Measurements from ENCODE around the gene SARDH.
"Not testable (repeated sequence)": the region's sequence is repeated elsewhere in the genome, so short reads cannot be mapped to it uniquely, and the experiment has no call there.

The SARDH gene

DNA sequence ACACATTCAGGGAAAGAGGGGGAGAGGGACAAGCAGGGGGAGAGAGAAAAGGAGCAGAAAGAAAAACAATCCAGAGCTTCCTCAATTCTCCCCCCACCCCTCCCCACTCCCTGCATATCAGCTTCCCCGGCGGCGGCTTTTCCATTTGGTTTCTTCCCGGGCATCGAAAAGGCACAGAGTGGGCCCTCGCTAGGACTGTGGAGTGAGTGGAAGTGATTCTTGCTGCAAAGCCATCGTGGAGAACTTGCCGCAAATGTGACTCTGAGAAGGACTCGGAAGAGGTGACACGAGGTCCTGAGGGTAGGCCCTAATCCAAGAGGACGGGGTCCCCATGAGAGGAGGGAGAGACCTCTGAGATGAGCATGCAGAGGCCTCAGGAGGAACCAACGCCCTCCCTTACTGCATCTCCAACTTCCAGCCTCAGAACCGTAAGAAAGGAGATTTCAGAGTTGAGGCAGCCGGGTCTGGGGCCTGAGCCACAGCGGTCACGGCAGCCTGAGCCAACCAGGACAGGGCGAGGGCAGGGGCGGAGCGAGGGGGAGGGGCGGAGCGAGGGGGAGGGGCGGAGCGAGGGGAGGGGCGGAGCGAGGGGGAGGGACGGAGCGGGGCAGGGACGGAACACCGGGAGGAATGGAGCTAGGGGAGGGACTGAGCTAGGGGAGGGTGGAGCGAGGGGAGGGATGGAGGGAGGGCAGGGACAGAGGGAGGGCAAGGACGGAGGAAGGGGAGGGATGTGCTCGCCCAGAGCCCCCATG, 21.2 kb upstream of the SARDH start:
- DNase-seq, result no peak

DNA sequence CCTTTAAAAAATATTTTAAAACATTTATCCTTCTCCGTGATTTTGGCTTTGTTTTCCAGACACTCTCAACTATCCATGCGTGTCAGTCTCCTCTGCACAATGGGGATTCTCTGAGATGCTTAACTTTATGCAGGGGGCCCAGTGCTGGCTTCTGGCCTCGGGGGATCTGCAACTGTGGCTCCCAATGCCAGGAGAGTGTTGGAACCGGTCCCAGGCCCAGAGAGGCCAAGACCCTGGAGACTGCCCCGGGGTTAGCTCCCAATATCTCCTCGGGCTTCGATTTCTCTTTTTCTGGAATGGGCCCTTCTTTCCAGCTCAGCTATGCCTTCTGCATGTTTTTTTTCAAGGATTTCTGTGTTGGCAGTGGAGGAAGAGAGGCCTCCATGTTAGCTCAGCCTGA, 20.1 kb upstream of the SARDH start:
- DNase-seq, result no peak

DNA sequence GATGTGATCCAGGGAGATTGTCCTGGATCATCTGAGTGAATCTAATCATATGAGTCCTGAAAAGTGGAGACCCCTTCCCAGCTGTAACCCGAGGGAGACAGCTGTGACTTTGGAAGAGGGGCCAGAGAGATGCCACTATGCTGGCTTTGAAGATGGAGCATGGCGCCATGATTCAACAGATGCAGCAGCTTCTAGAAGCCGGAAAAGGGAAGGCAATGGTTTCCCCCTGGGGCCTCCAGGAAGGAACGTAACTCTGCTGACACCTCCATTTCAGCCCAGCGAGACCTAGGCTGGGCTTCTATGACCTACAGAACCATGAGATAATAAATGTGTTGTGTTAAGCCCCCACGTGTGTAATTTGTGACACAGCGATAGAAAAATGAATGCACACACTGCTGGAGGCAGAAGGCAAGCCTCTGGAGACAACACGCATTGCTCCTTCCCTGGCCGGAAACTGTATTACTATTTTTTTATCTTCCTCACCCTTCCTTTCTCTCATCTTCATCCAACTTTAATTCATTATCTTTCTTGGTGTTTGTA, 16.6 kb upstream of the SARDH start:
- DNase-seq, result no peak

DNA sequence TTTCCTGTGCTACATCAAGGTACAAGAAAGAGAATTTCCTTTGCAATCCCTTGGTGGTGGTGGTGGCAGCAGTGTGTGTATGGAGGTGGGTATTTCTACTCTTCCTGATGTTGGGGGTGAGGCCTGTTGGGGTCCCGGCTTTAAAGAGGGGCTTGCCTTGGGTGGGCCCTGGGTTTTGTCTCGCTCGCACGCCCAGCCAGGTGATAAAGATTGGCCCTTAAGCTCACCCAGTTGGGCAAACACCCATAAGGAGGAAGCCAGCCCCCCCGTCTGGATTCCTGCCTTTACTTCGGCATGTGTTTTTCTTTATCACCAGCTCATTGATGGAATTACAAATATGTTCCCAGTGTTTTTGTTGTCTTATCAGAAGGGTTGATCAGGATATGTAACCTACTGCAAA, 16.0 kb upstream of the SARDH start:
- no peak for DNase-seq

DNA sequence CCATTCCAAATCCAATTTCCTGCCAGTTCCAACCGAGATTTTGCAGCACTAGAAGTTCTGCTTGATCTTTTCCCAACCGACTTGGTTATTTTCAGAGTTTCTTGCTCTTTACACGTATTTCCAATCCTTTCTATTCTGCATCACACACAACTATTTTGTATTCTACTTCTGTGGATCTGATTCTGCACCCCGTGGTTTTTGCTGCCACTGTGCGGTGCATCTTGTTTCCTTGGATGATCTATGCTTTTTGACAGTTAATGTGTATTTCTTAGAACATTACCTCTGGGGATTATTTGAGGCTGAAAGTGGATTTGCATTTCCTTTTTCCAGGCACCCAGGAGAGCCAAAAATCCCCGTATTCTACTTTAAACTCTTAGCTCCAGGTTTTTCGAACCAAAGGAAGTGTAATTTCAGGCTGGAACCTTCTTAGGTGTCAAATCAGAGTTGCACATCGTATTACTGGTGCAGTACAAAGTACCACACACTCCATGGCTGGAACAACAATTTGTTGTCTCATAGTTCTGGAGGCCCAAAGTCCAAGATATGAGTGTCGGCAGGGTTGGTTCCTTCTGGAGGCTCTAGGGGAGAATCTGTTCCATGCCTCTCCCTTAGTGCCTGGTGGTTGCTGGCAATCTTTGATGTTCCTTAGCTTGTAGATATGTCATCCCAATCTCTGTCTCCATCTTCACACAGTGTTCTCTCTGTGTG, 14.7 kb upstream of the SARDH start:
- DNase-seq, result no peak

DNA sequence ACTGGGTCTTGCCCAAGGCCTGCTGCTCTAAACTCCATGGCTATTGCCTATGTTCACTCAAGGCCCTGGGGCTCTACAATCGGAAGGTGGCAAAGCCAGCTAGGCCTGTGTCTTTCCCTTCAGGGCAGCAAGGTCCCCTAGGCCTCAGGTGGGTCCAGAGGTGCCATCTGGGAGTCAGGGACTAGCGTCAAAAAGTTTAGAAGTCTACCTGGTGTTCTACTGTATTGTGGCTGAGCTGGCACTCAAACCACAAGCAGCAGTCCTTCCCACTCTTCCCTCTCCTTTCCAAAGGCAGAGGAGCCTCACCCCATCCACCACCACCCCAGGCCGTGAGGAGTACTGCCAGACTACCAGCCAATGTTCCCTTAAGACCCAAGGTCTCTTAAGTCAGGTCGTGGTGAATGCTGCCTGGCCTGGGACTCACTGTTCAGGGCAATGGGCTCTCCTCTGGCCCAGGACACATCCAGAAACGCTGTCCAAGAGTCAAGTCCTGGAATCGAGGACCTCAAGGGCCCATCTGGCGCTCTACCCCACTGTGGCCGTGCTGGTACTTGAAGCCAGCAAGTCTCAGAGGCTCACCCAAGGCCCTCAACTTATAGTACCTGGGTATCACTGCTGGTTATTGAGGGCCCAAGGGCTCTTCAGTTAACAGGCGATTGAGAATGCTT, 13.0 kb upstream of the SARDH start:
- no peak for DNase-seq

DNA sequence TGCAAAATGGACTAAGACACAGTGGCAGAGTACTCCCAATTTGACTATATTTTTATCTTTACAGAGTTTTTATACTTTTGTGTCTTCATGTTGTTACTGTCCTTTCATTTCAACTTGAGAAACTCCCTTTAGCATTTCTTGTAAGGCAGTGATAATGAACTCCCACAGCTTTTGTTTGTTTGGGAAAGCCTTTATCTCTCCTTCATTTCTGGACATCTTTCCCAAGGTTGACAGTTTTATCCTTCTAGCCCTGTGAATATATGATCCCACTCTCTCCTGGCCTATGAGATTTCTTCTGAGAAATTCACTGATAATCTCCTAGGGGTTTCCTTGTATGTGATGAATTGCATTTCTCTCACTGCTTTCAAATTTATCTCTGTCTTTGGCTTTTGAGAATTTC, 9.2 kb upstream of the SARDH start:
- DNase-seq, result no peak

DNA sequence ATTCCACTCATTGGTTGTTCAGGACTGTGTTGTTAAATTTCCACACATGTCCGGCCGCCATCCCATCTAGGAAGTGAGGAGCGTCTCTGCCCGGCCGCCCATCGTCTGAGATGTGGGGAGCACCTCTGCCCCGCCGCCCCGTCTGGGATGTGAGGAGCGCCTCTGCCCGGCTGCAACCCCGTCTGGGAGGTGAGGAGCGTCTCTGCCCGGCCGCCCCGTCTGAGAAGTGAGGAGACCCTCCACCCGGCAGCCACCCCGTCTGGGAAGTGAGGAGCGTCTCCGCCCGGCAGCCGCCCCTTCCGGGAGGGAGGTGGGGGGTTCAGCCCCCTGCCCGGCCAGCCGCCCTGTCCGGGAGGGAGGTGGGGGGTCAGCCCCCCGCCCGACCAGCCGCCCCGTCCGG, 6.4 kb upstream of the SARDH start:
- not testable (repeated sequence) for DNase-seq

DNA sequence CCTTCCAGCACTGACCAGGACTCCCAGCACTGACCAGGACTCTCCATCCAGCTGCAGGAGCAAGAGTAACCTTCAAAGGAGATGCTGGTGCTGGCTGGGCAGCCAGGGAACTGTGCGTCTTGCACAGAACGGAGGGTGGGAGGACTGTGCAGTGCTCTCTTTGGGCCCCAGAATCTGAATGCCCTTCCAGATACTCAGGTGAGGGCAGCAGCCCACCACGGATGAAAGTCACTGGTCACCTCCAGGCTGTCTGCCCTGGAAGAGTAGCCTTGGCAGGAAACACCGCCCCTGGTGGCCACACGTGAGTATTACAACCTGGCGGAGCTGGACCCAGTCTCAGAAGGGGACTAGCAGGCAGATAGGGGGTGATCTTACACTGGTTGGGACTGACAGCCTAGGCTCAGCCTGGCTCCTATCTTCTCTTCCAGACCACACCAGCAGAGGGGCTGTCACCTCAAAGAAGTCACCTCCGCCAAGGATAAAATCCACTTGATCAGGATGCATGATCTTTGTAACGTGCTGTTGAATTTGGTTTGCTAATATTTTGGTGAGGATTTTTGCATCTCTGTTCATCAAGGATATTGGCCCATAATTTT, 4.8 kb upstream of the SARDH start:
- DNase-seq, result no peak

DNA sequence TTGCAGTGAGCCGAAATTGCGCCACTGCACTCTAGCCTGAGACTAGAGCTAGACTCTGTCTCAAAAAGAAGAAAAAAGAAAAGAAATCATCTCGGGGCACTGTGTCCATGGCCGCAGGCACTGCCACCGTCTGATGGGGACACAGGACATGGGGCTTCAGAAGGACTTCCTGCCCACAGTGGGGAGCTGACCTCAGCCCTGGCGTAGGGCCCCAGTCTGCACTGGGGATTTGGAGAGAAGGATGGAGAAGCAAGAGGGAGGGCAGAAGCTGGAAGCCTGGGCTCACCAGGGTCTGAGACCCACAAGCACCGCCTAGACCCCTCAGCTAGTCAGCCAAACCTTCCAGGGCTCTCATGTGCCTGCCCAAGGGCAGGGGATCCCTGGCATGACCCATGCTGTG, 4.1 kb upstream of the SARDH start:
- DNase-seq, result no peak

DNA sequence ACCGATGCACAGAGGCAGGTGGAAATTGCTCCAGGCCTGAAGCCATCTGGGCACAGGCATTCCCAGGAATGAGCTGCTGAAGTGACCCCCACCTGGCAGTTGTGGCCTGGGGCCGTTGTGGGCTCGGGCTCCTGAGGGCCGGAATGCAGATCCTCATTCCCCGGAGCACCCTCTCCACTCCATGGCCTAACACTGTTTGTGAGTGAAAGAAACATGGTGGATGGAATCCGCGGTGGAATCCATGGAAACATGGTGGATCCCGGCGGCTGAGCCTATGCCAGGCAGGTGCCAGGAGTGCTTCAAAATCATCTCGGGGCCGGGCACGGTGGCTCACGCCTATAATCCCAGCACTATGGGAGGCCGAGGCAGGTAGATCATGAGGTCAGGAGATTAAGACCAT, 3.6 kb upstream of the SARDH start:
- no peak for DNase-seq

DNA sequence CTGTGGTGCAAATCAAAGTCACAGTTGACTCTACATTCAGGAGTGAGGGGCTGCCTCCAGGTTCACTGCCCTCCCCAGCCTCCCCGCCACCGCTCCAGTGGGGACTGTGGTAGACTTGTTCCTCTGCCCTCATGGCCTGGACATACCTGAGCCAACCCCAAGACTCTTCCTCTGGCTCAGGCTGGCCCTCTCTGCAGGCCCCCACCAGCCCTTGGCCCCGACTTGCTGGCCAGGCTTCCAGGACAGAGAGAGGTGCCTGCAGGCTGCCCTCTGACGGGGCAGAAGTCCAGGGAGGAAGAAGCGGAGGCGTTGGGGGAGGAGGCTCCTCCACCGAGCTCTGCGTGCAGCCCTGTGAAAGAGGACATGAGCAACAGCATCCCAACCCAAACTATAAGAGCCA, 2.8 kb upstream of the SARDH start:
- no peak for DNase-seq

DNA sequence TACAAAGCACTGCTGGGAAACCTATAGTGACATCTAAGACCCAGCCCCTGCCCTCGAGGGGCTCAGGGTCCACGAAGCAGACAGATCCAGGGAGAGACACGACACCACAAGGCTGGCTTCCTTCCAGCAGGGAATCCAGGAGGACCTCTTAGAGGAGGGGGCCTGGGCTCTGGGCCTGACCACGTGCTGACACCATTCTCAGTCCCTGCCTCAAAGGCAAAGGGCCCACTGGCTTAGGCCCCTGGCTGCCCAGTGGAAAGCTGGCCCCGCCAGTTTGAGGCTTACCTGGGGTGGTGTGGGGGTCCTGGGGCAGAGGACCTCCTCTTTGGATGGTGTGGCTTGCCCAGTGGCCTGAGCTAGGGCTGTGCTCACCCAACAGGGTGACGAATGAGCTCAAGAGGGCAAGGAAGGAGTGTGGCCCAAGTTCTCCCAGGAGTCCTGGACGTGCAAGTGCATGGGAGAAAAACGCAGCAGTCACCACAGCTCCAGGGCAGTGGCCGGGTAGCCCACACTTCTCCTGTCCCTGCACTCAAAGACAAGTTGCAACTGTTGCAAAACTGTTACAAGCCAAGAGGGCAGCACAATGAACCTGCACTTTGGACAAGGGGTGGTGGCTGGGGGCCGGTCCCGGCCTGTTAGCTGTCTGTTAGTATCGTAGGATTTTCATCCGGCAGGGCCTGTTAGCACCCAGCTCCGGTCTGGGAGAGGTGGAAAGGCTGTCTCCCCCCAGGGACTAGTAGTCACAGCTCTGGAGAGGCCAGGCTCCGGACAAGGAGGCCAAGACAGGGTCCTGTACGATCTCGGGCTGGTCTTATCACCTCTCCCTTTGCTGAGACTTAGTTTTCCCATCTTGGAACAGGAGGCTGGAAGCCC, 1.5 kb upstream of the SARDH start:
- DNase-seq, result no peak

DNA sequence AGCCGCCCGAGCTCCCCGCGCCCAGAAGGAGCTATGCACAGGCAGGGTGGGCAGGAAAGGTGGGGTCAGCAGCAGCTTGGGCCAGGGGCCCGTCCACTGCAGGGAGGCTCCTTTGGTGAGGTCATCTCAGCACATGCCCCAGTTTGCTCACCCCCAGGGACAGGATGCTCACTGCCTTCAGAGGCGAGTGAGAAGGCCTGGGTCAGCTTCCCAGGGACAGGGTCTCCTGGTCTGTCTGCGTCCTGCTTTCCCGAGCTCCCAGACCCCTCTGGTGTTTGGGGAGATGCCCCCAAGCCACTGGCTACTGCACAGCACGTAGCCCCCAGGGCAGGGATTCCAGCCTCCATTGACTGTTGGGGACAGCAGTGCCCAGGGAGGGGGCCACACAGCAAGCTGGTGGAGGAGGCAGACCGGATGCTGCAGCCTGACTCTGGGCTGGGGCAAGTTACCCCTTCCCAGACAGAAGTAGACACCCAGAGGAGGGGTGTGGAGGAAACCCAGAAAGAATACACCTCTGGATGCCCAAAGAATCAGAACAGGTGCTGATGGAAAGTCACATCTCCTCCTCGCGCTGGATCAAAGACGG, 581 bp upstream of the SARDH start:
- DNase-seq, result no peak

DNA sequence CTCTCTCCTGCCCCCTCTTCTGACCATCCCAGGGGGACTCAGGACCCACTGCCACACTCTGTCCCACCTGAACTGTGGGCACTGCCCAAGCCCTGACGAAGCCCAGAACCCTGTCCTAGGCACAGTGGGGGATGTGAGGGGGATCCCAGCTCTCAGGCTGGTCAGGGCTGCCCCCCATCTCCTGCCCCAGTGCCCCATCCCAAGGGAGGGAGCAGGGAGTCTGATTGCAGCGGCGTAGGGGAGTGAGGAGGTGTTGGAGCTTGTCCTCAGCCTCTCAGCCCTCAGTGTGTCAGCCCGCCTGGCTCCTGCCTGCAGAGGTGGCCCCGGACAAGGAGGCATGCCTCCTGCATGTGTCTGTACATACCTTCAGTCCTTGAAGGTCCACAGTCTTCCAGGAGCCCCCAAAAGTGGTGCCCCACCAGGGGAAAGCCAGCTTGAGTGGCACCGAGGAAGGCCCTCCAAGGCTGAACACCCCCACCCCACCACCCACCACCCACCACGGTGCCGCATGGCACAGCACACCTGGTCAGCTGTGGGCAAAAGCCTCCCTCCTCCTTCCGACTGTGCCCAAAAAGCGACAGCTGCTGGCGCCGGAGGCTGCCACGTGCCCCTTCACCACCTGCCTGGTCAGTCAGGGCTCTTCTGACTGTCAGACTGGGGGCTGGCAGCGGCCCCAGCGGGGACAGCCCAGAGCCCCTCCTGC, 930 bp downstream of the SARDH start:
- no peak for DNase-seq

DNA sequence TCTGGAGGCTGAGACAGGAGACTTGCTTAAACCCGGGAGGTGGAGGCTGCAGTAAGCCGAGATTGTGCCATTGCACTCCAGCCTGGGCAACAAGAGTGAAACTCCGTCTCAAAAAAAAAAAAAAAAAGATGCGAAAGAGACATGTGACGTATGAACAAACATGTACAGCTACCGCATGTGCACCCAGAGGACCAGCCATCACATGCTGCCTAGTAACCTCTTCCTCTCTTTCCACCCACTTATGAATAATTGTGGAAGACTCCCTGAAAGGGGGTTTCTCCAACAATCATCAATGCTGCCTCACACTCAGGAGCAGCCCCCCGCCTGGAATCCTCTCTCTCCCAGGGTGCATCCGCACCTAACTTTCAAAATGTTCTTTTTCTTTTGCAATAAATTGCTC, 2.2 kb downstream of the SARDH start:
- DNase-seq, result no peak

DNA sequence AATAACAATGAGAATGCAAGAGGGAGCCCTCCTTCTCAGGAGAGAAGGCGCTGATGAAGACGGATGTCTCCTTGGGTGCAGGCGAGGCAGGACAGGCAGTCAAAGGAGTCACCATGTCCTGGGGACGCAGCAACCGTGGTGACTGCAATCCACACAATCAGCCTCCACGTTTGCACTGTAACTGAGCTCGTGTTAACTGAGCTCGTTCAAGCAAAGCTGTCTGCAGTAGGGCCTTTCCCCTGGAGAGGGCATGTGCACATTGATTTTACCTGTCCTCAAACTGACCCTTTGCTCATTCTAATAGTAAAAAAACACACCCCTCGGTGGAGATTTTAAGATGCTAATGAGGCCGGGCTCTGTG, 2.8 kb downstream of the SARDH start:
- no peak for DNase-seq

DNA sequence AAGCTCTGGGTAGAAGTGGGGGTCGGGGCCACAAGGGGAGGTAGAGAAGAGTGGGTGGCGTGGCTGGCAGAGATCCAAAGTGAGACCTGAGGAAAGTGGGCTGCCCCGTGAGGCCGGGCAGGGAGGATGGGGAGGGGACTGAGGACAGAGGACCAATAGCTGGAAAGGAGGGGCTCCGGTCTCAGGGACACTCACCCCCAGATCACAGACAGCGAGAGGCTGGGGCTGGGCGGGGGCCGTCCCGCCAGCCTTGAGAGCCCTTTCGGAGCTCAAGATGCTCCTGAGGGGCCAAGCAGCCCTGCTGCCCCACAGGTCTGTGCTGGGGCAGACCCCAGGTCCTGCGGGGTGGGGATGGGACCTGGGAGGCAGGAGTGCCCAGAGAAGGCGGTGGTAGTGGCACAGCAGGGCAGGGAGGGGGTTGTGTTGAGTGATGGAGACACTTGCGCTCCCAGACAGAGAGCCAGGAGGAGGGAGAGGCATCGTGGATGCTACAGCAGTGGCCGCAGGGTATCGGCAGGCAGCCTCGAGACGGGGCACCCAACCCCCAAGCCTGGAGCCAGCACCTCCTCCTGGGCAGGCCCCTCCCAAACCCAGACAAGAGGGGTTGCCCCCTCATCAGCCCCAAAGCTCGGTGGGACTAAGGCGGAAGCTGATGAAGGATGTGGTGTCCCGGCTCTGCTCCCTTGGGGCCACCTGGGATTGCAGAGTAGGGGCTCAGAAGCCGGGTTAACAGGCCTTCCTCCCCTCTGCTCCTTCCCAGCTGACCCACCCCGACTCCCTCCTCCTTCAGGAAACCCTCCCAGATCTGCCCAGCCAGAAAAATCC, 3.4 kb downstream of the SARDH start:
- no peak for DNase-seq

DNA sequence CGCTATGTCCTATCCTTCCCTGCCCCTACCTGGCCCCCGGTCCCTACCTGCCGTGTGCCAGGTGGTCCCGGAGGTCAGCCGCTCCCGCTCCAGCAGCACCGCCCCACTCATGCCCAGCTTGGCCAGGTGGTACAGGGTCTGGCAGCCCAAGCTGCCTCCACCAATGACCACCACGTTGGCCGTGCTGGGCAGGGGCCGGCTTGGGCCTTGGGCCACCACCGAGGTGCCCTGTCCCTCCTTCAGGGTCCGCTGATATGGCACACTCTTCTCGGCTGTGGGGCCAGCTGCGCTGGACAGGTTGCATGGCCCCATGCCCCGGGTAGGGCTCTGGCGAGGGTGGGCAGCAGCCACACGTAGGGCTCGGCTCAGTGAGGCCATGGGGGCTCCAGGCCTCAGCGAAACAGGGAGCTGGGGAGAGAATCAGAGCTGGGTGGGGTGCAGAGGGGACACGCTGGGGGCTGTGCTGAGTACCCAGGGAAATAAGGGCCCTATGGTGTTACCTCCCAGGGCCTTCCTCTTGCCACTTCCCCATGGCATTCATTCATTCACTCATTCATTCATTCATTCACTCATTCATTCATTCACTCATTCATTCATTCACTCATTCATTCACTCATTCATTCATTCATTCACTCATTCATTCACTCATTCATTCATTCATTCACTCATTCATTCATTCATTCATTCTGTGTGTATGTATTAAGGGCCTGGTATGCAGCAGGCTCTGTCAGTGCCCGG, 4.2 kb downstream of the SARDH start:
- DNase-seq, result no peak

DNA sequence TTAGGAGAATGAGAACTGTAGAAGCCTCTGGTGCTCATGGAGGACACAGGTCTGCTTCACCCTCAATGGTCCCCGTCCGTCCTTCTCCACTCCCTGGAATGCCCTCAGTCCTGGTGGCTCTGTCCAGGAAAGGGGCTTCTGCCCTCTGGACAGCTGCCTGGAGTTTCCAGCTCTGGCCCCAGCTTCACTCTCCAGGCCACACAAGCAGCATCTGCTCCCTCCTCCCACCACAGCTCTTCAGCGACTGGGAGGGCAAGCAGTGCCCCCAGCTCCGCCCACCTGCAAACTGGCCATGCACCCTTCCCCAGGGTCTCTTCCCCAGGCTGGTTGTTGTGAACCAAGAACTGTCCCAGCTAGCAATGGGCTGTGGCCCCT, 4.7 kb downstream of the SARDH start:
- no peak for DNase-seq

Data from SIG-M5 (cell line).